C4-2B (cell line): ENCODE data around the gene ANKRD11.

Source experiments
- H3K27ac ChIP-seq: fragments of 450-650 bp; 2 replicates; pipeline ENCODE4 v1.5.1; 2017
- ZFX ChIP-seq: fragments of 450-650 bp; IDR thresholded peaks from 2 replicates; pipeline ENCODE4 v1.6.1; 2017
- TF ChIP-seq, protein P1 (sequence below): fragments of 450-650 bp; conservative IDR thresholded peaks from 2 replicates; pipeline ENCODE4 v1.5.1; 2017; ENCODE audit warnings: mild to moderate bottlenecking

The ANKRD11 gene

GRCh38 chr16:89519881-89520280, 29.5 kb upstream of the ANKRD11 start:
- no peak for TF ChIP-seq ZFX
- TF ChIP-seq, protein P1, sequence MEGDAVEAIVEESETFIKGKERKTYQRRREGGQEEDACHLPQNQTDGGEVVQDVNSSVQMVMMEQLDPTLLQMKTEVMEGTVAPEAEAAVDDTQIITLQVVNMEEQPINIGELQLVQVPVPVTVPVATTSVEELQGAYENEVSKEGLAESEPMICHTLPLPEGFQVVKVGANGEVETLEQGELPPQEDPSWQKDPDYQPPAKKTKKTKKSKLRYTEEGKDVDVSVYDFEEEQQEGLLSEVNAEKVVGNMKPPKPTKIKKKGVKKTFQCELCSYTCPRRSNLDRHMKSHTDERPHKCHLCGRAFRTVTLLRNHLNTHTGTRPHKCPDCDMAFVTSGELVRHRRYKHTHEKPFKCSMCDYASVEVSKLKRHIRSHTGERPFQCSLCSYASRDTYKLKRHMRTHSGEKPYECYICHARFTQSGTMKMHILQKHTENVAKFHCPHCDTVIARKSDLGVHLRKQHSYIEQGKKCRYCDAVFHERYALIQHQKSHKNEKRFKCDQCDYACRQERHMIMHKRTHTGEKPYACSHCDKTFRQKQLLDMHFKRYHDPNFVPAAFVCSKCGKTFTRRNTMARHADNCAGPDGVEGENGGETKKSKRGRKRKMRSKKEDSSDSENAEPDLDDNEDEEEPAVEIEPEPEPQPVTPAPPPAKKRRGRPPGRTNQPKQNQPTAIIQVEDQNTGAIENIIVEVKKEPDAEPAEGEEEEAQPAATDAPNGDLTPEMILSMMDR: no peak

DNA sequence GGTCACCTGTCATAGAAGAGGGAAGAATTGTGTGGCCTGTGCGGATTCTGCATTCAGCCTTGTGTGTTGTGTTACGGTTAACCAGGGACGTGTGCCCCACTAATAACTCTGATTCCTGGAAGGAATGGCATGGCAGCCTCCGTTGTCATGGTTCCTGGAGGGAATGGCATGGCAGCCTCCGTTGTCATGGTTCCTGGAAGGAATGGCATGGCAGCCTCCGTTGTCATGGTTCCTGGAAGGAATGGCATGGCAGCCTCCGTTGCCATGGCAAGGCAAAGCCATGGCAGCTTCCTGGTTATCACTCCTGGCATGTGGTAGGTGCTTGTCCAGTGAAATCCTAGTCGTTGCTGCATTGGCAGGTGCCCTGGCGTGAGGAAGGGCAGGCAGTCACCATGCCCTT, 26.8 kb upstream of the ANKRD11 start:
- TF ChIP-seq, protein P1: no peak
- no peak for TF ChIP-seq ZFX
- H3K27ac ChIP-seq: no peak overlapping the region

More at GRCh38 chr16:89519881-89520280, 29.5 kb upstream of the ANKRD11 start:
- no peak overlapping the region for H3K27ac ChIP-seq

DNA sequence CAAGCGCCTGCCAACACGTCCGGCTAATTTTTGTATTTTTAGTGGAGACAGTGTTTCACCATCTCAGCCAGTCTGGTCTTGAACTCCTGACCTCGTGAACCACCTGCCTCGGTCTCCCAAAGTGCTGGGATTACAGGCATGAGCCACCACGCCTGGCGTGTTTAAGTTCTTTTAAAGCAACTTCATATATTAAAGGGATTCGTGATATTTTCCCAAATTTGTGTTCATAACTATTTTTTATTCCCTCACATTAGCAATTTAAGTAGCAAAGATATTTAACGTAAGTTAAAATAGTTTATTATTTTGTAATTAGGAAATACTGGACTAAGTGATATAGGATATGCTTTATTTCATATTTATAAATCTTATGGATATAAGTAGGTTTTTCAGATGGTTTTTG, 22.1 kb upstream of the ANKRD11 start:
- no peak overlapping the region for H3K27ac ChIP-seq
- TF ChIP-seq, protein P1: no peak
- no peak for TF ChIP-seq ZFX

DNA sequence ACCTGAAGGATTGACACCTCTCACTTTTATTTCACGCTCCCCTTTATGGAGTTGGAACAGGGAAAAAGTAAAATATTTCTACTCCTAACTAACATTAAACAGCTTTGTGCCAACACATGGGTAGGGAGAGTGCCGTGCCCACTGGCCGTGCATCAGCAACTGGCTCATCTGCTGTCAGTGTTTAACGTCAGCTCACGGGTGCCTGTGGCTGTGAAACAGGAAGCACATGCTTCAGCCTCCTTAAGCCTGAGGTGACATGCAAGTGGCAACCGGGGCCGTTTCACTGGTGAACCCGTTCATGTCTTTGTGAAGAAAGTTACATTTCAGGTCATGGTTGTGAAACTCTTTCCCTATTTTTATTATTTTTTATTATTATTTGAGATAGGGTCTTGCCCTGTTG, 21.0 kb upstream of the ANKRD11 start:
- no peak overlapping the region for H3K27ac ChIP-seq

DNA sequence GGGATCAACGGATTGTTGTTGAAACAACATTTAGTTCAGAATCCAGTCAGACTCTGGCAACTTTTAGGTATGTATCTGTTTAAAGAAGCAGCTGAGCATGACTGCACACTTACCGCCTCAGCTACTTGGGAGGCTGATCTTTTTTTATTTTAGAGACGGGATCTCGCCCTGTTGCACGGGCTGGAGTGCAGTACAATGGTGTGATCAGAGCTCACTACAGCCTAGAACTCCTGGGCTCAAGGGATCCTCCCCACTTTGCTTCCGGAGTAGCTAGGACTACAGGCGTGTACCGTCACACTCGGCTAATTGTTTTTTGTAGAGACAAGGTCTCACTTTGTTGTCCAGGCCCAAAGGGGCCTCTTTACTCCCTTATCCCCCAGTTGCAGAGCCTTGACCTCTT, 20.2 kb upstream of the ANKRD11 start:
- TF ChIP-seq, protein P1: no peak
- TF ChIP-seq ZFX: no peak
- H3K27ac ChIP-seq: no peak overlapping the region

More for the DNA sequence above, 21.0 kb upstream of the ANKRD11 start:
- TF ChIP-seq, protein P1: no peak
- TF ChIP-seq ZFX: no peak

DNA sequence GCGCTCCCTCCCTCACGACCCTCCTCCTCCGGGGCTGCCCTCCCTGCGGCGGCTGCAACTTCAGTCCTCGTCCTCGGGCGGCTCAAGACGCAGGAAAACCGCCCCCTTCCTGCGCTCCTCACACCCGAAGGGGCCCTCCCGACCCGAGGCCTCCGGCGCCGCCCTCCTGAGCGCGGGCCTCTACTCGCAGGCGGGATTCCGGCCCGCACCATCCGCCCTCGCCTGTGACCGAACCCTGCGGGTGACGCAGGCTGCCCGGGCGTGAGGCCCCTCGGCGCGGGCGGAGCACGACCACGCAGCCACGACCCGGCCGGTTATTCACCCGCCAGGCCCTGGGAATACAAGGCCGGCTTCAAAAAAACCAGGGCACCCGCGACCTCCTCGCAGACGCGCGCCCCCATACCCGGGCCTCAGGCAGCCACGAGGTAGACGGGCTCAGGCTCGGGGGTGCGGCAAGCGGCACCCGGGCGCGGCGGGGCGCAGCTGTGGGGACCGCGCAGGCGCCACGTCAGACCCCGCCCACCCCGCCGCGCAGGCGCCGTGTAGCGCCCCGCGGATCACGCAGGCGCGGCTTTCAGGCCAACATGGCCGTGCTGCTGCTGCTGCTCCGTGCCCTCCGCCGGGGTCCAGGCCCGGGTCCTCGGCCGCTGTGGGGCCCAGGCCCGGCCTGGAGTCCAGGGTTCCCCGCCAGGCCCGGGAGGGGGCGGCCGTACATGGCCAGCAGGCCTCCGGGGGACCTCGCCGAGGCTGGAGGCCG, 17.7 kb upstream of the ANKRD11 start, which contains the start of gene SPG7:
SPG7 (plus strand) TSS at position 570 of the 757 bp plus-strand sequence; CDS start at position 585, 15 bp downstream.
- peak within 1 kb of the TSS; percentile 98 for H3K27ac ChIP-seq
- peak; percentile 90 for TF ChIP-seq ZFX
- TF ChIP-seq, protein P1: no peak

DNA sequence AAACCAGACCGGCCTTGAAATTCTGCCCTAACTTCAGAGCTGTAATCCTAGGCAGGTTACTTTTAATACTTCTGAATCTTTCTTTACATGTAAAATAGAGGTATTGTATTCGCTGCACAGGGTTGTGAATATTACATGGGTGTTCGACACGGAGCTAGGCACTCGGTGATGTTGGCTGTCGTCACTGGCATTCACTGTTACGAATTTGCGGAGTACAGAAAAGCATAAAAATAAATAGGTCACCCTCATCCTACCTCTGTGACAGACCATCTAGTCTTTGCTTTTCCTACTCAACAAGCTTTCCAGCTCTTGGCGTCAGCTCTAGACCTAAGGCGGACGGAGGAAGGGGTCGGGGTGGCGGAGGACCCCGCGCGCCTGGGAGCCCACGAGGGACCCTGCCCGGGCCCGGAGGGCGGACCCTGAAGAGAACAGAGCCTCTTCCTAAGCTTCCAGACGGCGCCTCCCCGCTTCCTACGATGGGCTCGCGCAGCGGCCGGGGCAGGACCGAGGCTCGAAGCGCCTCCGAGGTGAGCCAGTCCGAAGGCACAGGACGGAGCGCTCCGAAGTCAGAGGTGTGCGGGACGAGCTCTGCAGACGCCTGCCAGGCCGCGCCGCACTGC, 17.0 kb upstream of the ANKRD11 start:
- TF ChIP-seq, protein P1: no peak
- TF ChIP-seq ZFX: no peak
- peak overlapping the region; percentile 98 for H3K27ac ChIP-seq
